HepG2 (cell line): Measurements from ENCODE around the gene TOP2A. TPM values are rescaled to one million over a fixed set of nuclear protein-coding genes. Genes with fewer than 3 reads are reported as not detected.
A peak's percentile ranks its signal among the peaks of the same experiment; 100 is the strongest.

Source experiments
- ATAC-seq: fragments of 200-7000 bp; cut with Tn5 transposase; 3 replicates; pipeline ENCODE4 v1.9.1; 2020; ENCODE audit warnings: mild to moderate bottlenecking, moderate library complexity
- BruUV-seq: library from RNA; stranded (reverse); fragments of 400-500 nt; replicated peaks from 2 replicates; lab custom pipeline; 2021; lab: Mats Ljungman, UMichigan
- CTCF ChIA-PET: fragments of 300-600 bp; formaldehyde crosslinking; extraction: SDS; loops from one replicate; lab custom pipeline; 2021; ENCODE audit warnings: low total read pairs, inconsistent platforms, low intra/inter-chr PET ratio; lab: Yijun Ruan, JAX
- POLR2A ChIA-PET: fragments of 350-600 bp; sonication (Branson Sonifier 250); formaldehyde crosslinking; loops from one replicate; lab custom pipeline; 2020; ENCODE audit warnings: antibody characterized with exemption, inconsistent platforms; lab: Yijun Ruan, JAX
- DNase-seq: peaks from one replicate; pipeline ENCODE4 v3.0.0-alpha.2; 2015; ENCODE audit warnings: low spot score
- FAIRE-seq: peaks from 3 replicates; lab custom pipeline; 2011; peaks lifted over from hg19 to GRCh38; lab: Jason Lieb, UNC
- H2AFZ ChIP-seq: one replicate; pipeline ENCODE4 v1.6.1; 2011; ENCODE audit warnings: low read length, inconsistent platforms
- H3K27ac ChIP-seq: fragments of 300-600 bp; 3 replicates; pipeline ENCODE4 v1.8.0; 2011; ENCODE audit warnings: mixed run types, mild to moderate bottlenecking, mixed read lengths, low read length, inconsistent platforms; ENCODE audit not compliant: insufficient read depth; ENCODE audit errors: extremely low read length
- H3K27me3 ChIP-seq, 2 experiments: fragments of 200-600 bp in 1 of 2; 2 replicates in 1 of 2; 3 replicates in 1 of 2; pipeline versions ENCODE4 v1.6.0 to v1.8.0; 2011; ENCODE audit warnings: low read length in 2 of 2, mild to moderate bottlenecking in 2 of 2, moderate library complexity in 2 of 2, inconsistent platforms in 1 of 2; ENCODE audit not compliant: insufficient read depth in 2 of 2, control insufficient read depth in 1 of 2
- H3K36me3 ChIP-seq, 2 experiments: fragments of 200-600 bp in 1 of 2; replicated peaks in 1 of 2; 2 replicates in 1 of 2; 3 replicates in 1 of 2; pipeline versions ENCODE4 v1.5.1 to v1.8.0; 2011; ENCODE audit warnings: low read length in 2 of 2, inconsistent platforms in 1 of 2; ENCODE audit not compliant: insufficient read depth in 2 of 2, control insufficient read depth in 1 of 2
- H3K4me1 ChIP-seq: 2 replicates; pipeline ENCODE4 v1.5.1; 2012; ENCODE audit warnings: low read length, inconsistent platforms; ENCODE audit not compliant: insufficient read depth
- H3K4me2 ChIP-seq: 2 replicates; pipeline ENCODE4 v1.6.0; 2011; ENCODE audit warnings: low read depth, low read length, inconsistent platforms
- H3K4me3 ChIP-seq, 3 experiments: fragments of 200-600 bp in 1 of 3; sonication (generic), shearing (Covaris generic) in 1 of 3; replicated peaks in 1 of 3; 2 replicates each; pipeline ENCODE4 v1.5.1; 2011 to 2016; ENCODE audit warnings: low read length in 3 of 3, inconsistent platforms in 2 of 3, low read depth in 2 of 3, mild to moderate bottlenecking in 2 of 3, control low read depth in 1 of 3, mixed read lengths in 1 of 3; ENCODE audit not compliant: insufficient read depth in 1 of 3
- H3K79me2 ChIP-seq: one replicate; pipeline ENCODE4 v1.6.1; 2011; ENCODE audit warnings: low read length, inconsistent platforms; ENCODE audit not compliant: insufficient read depth
- H3K9ac ChIP-seq: 2 replicates; pipeline ENCODE4 v1.6.0; 2011; ENCODE audit warnings: mild to moderate bottlenecking, low read depth, low read length, inconsistent platforms; ENCODE audit not compliant: insufficient read depth
- H3K9me3 ChIP-seq: 2 replicates; pipeline ENCODE4 v1.5.1; 2012; ENCODE audit warnings: mild to moderate bottlenecking, low read length
- H4K20me1 ChIP-seq: 2 replicates; pipeline ENCODE4 v1.6.0; 2011; ENCODE audit warnings: inconsistent platforms, mild to moderate bottlenecking, low read length, moderate library complexity; ENCODE audit not compliant: insufficient read depth
- ATF7 ChIP-seq, 2 experiments: fragments of 450-650 bp in 1 of 2; sonication (generic) in 1 of 2; formaldehyde crosslinking in 1 of 2; IDR thresholded peaks; 2 replicates each; pipeline versions ENCODE4 v1.4.0 to v1.6.1; 2016 to 2020; ENCODE audit warnings: antibody characterized with exemption in 1 of 2, mild to moderate bottlenecking in 1 of 2, missing genetic modification reagents in 1 of 2
- CREB1 ChIP-seq, 2 experiments: fragments of 450-650 bp in 1 of 2; IDR thresholded peaks; 2 replicates each; pipeline ENCODE4 v1.6.1; 2016 to 2017; ENCODE audit warnings: control low read depth in 1 of 2, mild to moderate bottlenecking in 1 of 2, missing compliant biosample characterization in 1 of 2, missing genetic modification characterization in 1 of 2
- DZIP1 ChIP-seq: sonication (generic); formaldehyde crosslinking; IDR thresholded peaks from 2 replicates; pipeline ENCODE4 v1.5.0; 2020; ENCODE audit warnings: mild to moderate bottlenecking, missing genetic modification reagents
- KLF15 ChIP-seq: sonication (generic); formaldehyde crosslinking; IDR thresholded peaks from 2 replicates; pipeline ENCODE4 v1.8.1; 2023; ENCODE audit warnings: borderline replicate concordance, mild to moderate bottlenecking, inconsistent platforms, missing genetic modification reagents, mixed read lengths
- POLR2AphosphoS5 ChIP-seq: IDR thresholded peaks from 2 replicates; pipeline ENCODE4 v1.6.1; 2012; ENCODE audit warnings: low read depth, low read length
- RFX1 ChIP-seq: fragments of 450-650 bp; IDR thresholded peaks from 2 replicates; pipeline ENCODE4 v1.6.1; 2017
- ZNF768 ChIP-seq: sonication (generic); formaldehyde crosslinking; IDR thresholded peaks from 2 replicates; pipeline ENCODE4 v1.4.0; 2020; ENCODE audit warnings: missing genetic modification reagents
- WGBS: methylation state at CpG from one replicate; pipeline ENCODE4 v1.1.6; 2017; ENCODE audit warnings: low lambda C conversion rate; 5-methylcytosine and 5-hydroxymethylcytosine counted together
- in situ Hi-C: cut with HindIII; loops from 2 replicates; pipeline ENCODE4 v1.10.0; 2017; ENCODE audit warnings: low pct_unique_long_range_greater_than_20kb; ENCODE audit not compliant: extremely low pct_ligation_motif_present
- intact Hi-C: fragments of 100-400 bp; cut with micrococcal nuclease; formaldehyde crosslinking; loops from one replicate; pipeline ENCODE4 v1.10.0; 2022; ENCODE audit not compliant: unreplicated experiment
- polyA plus RNA-seq, 8 experiments: library from polyadenylated mRNA; depleted of rRNA in 3 of 8; stranded (reverse) in 7 of 8; unstranded in 1 of 8; fragments of >200 nt; fragmentation: Illumina TruSeq in 4 of 8; extraction: Trizol in 4 of 8; gene quantifications; 2 replicates each; pipeline versions ENCODE4 v1.2.1 to v1.2.3, GENCODE V29; 2011 to 2016; ENCODE audit warnings: low read depth in 4 of 8, missing spikeins in 1 of 8, mixed read lengths in 1 of 8; ENCODE audit not compliant: insufficient read depth in 1 of 8
- total RNA-seq, 5 experiments: library from RNA; depleted of rRNA; stranded (reverse); fragments of >200 nt; fragmentation: Illumina TruSeq; extraction: Trizol; gene quantifications; 2 replicates each; pipeline ENCODE4 v1.2.3, GENCODE V29; 2016; ENCODE audit warnings: low read depth in 1 of 5

TOP2A gene
- total and polyA plus RNA-seq, 2 of the 13 experiments (the other 11 are each of a cell fraction or from before 2014, with no cell fraction given): 108 to 327 TPM

GRCh38 chr17:40349895-40350688 lies 67.6 kb downstream of the TOP2A start:
- Histone ChIP-seq H3K9me3 (no peaks in the 10 kb centered on the region), H3K79me2 (peaks cover 15% of the 10 kb centered on the region), H3K27ac (no peak overlapping the region), H3K9ac (no peak overlapping the region), H3K4me1 (peaks cover 72% of the 10 kb centered on the region), H3K4me2 (no peak overlapping the region), H4K20me1 (no peaks in the 10 kb centered on the region), H2AFZ (no peak overlapping the region), H3K36me3 (peaks cover 27 to 38% of the 10 kb centered on the region in 2 experiments), H3K27me3 (no peaks in the 10 kb centered on the region)
- 98% methylated on average over 19 of the region's 19 CpGs for WGBS
- ChIA-PET CTCF (interaction anchor here (0.9 kb wide), 1 partner anchor 47 kb away, joined by 3 read pairs; no protein-coding TSS in a partner anchor), POLR2A (interaction anchor here (3.2 kb wide), 1 partner anchor 8 kb away, joined by 25 read pairs; no protein-coding TSS in a partner anchor)
- no TSS peak for BruUV-seq
- FAIRE-seq (no peak), ATAC-seq (no peak), DNase-seq (no peak)
- in situ Hi-C loops: loop anchor here (5.0 to 10.0 kb wide), 2 partner anchors 33 to 145 kb away; no protein-coding TSS in a partner anchor
- TF ChIP-seq CREB1 (IDR thresholded peaks at IDR 0.05) (peak; percentile 62), CREB1 (CRISPR knock-in tag; IDR thresholded peaks at IDR 0.05) (no peak), DZIP1 (CRISPR knock-in tag) (no peak), ZNF768 (CRISPR knock-in tag) (peak; percentile 47; the same call in 1 of the 2 replicates), ATF7 (IDR thresholded peaks at IDR 0.05) (peak; percentile 26; the same call in 1 of the 2 replicates), ATF7 (CRISPR knock-in tag; IDR thresholded peaks at IDR 0.05) (no peak), KLF15 (no peak), RFX1 (peak; percentile 31; the same call in 1 of the 2 replicates), POLR2AphosphoS5 (no peak)
- TF ChIP-seq, all 625 proteins: peak for 4
- intact Hi-C loops: no loop called here
- H3K4me3 ChIP-seq: no peak overlapping the region
